GM12878 (cell line): ENCODE data around the gene IL21.

Experiments
- CTCF ChIP-seq, 3 experiments: IDR thresholded peaks in 2 of 3; conservative IDR thresholded peaks in 1 of 3; 2 replicates each; pipeline ENCODE4 v1.5.1; 2011; ENCODE audit warnings: low read depth in 3 of 3, low read length in 3 of 3, mild to moderate bottlenecking in 3 of 3, control low read depth in 2 of 3, moderate library complexity in 2 of 3, inconsistent platforms in 1 of 3, mixed read lengths in 1 of 3; ENCODE audit not compliant: control insufficient read depth in 2 of 3, insufficient read depth in 1 of 3; ENCODE audit errors: extremely low read depth in 1 of 3
- RCOR1 ChIP-seq: conservative IDR thresholded peaks from 2 replicates; pipeline ENCODE4 v1.6.1; 2012; ENCODE audit warnings: low read depth, low read length, improper control_type of control experiment
- REST ChIP-seq: IDR thresholded peaks from 2 replicates; pipeline ENCODE4 v1.6.1; 2012; ENCODE audit warnings: mild to moderate bottlenecking, low read depth, low read length

GRCh38 chr4:122603156-122603574 is 17.7 kb downstream of the IL21 start:
- no peak for TF ChIP-seq CTCF (IDR thresholded peaks at IDR 0.05 in 2 of 3, conservative IDR thresholded peaks at IDR 0.05 in 1 of 3; ENCODE audit: control insufficient read depth in 2 of 3, extremely low read depth in 1 of 3, insufficient read depth in 1 of 3, low read depth in 3 of 3, low read length in 3 of 3)
- TF ChIP-seq REST: no peak
- no peak for TF ChIP-seq RCOR1
